HepG2 (cell line): Measurements from ENCODE around the gene S100A6. TPM values are rescaled to one million over a fixed set of nuclear protein-coding genes. Genes with fewer than 3 reads are reported as not detected.

Source experiments
- ATAC-seq: fragments of 200-7000 bp; cut with Tn5 transposase; 3 replicates; pipeline ENCODE4 v1.9.1; 2020; ENCODE audit warnings: mild to moderate bottlenecking, moderate library complexity
- BruUV-seq: library from RNA; stranded (reverse); fragments of 400-500 nt; replicated peaks from 2 replicates; lab custom pipeline; 2021; lab: Mats Ljungman, UMichigan
- CTCF ChIA-PET: fragments of 300-600 bp; formaldehyde crosslinking; extraction: SDS; loops from one replicate; lab custom pipeline; 2021; ENCODE audit warnings: low total read pairs, inconsistent platforms, low intra/inter-chr PET ratio; lab: Yijun Ruan, JAX
- POLR2A ChIA-PET: fragments of 350-600 bp; sonication (Branson Sonifier 250); formaldehyde crosslinking; loops from one replicate; lab custom pipeline; 2020; ENCODE audit warnings: antibody characterized with exemption, inconsistent platforms; lab: Yijun Ruan, JAX
- DNase-seq: peaks from one replicate; pipeline ENCODE4 v3.0.0-alpha.2; 2015; ENCODE audit warnings: low spot score
- FAIRE-seq: peaks from 3 replicates; lab custom pipeline; 2011; peaks lifted over from hg19 to GRCh38; lab: Jason Lieb, UNC
- H2AFZ ChIP-seq: one replicate; pipeline ENCODE4 v1.6.1; 2011; ENCODE audit warnings: low read length, inconsistent platforms
- H3K27ac ChIP-seq: fragments of 300-600 bp; 3 replicates; pipeline ENCODE4 v1.8.0; 2011; ENCODE audit warnings: mixed run types, mild to moderate bottlenecking, mixed read lengths, low read length, inconsistent platforms; ENCODE audit not compliant: insufficient read depth; ENCODE audit errors: extremely low read length
- H3K27me3 ChIP-seq, 2 experiments: fragments of 200-600 bp in 1 of 2; 2 replicates in 1 of 2; 3 replicates in 1 of 2; pipeline versions ENCODE4 v1.6.0 to v1.8.0; 2011; ENCODE audit warnings: low read length in 2 of 2, mild to moderate bottlenecking in 2 of 2, moderate library complexity in 2 of 2, inconsistent platforms in 1 of 2; ENCODE audit not compliant: insufficient read depth in 2 of 2, control insufficient read depth in 1 of 2
- H3K36me3 ChIP-seq, 2 experiments: fragments of 200-600 bp in 1 of 2; replicated peaks in 1 of 2; 2 replicates in 1 of 2; 3 replicates in 1 of 2; pipeline versions ENCODE4 v1.5.1 to v1.8.0; 2011; ENCODE audit warnings: low read length in 2 of 2, inconsistent platforms in 1 of 2; ENCODE audit not compliant: insufficient read depth in 2 of 2, control insufficient read depth in 1 of 2
- H3K4me1 ChIP-seq: 2 replicates; pipeline ENCODE4 v1.5.1; 2012; ENCODE audit warnings: low read length, inconsistent platforms; ENCODE audit not compliant: insufficient read depth
- H3K4me2 ChIP-seq: 2 replicates; pipeline ENCODE4 v1.6.0; 2011; ENCODE audit warnings: low read depth, low read length, inconsistent platforms
- H3K4me3 ChIP-seq, 3 experiments: fragments of 200-600 bp in 1 of 3; sonication (generic), shearing (Covaris generic) in 1 of 3; replicated peaks in 1 of 3; 2 replicates each; pipeline ENCODE4 v1.5.1; 2011 to 2016; ENCODE audit warnings: low read length in 3 of 3, inconsistent platforms in 2 of 3, low read depth in 2 of 3, mild to moderate bottlenecking in 2 of 3, control low read depth in 1 of 3, mixed read lengths in 1 of 3; ENCODE audit not compliant: insufficient read depth in 1 of 3
- H3K79me2 ChIP-seq: one replicate; pipeline ENCODE4 v1.6.1; 2011; ENCODE audit warnings: low read length, inconsistent platforms; ENCODE audit not compliant: insufficient read depth
- H3K9ac ChIP-seq: 2 replicates; pipeline ENCODE4 v1.6.0; 2011; ENCODE audit warnings: mild to moderate bottlenecking, low read depth, low read length, inconsistent platforms; ENCODE audit not compliant: insufficient read depth
- H3K9me3 ChIP-seq: 2 replicates; pipeline ENCODE4 v1.5.1; 2012; ENCODE audit warnings: mild to moderate bottlenecking, low read length
- H4K20me1 ChIP-seq: 2 replicates; pipeline ENCODE4 v1.6.0; 2011; ENCODE audit warnings: inconsistent platforms, mild to moderate bottlenecking, low read length, moderate library complexity; ENCODE audit not compliant: insufficient read depth
- EEA1 ChIP-seq: sonication (generic); formaldehyde crosslinking; IDR thresholded peaks from 2 replicates; pipeline ENCODE4 v1.5.1; 2020; ENCODE audit warnings: mild to moderate bottlenecking, missing genetic modification reagents, borderline replicate concordance
- ELF4 ChIP-seq: sonication (generic); formaldehyde crosslinking; IDR thresholded peaks from 2 replicates; pipeline ENCODE4 v1.5.0; 2020; ENCODE audit warnings: missing genetic modification reagents, mild to moderate bottlenecking, moderate library complexity, borderline replicate concordance
- HOXA7 ChIP-seq: sonication (generic); formaldehyde crosslinking; IDR thresholded peaks from 2 replicates; pipeline ENCODE4 v1.8.1; 2022; ENCODE audit warnings: mild to moderate bottlenecking, missing genetic modification reagents, moderate library complexity
- PHB2 ChIP-seq: fragments of 450-650 bp; IDR thresholded peaks from 2 replicates; pipeline ENCODE4 v1.6.1; 2018; ENCODE audit not compliant: partially characterized antibody
- RBFOX2 ChIP-seq: fragments of 200-400 bp; formaldehyde crosslinking; IDR thresholded peaks from 2 replicates; pipeline ENCODE4 v1.6.1; 2017; ENCODE audit warnings: low read depth, mild to moderate bottlenecking, low read length
- SALL2 ChIP-seq: sonication (generic); formaldehyde crosslinking; IDR thresholded peaks from 2 replicates; pipeline ENCODE4 v1.8.1; 2023; ENCODE audit warnings: mild to moderate bottlenecking, missing genetic modification reagents, inconsistent platforms
- SIX4 ChIP-seq: sonication (generic); formaldehyde crosslinking; IDR thresholded peaks from 2 replicates; pipeline ENCODE4 v1.4.0; 2020; ENCODE audit warnings: missing genetic modification reagents
- TP53 ChIP-seq: sonication (generic); formaldehyde crosslinking; conservative IDR thresholded peaks from 2 replicates; pipeline ENCODE4 v1.4.0; 2020; ENCODE audit warnings: missing genetic modification reagents
- ZNF160 ChIP-seq: sonication (generic); formaldehyde crosslinking; IDR thresholded peaks from 2 replicates; pipeline ENCODE4 v1.8.0; 2022; ENCODE audit warnings: mild to moderate bottlenecking, inconsistent platforms, missing genetic modification reagents
- ZNF317 ChIP-seq: sonication (generic); formaldehyde crosslinking; IDR thresholded peaks from 2 replicates; pipeline ENCODE4 v1.5.0; 2020; ENCODE audit warnings: mild to moderate bottlenecking, missing genetic modification reagents
- ZNF354B ChIP-seq: sonication (generic); formaldehyde crosslinking; IDR thresholded peaks from 2 replicates; pipeline ENCODE4 v1.8.0; 2022; ENCODE audit warnings: mild to moderate bottlenecking, missing genetic modification reagents
- whole genome bisulfite sequencing: methylation state at CpG from one replicate; pipeline ENCODE4 v1.1.6; 2017; ENCODE audit warnings: low lambda C conversion rate; 5-methylcytosine and 5-hydroxymethylcytosine counted together
- in situ Hi-C: cut with HindIII; loops from 2 replicates; pipeline ENCODE4 v1.10.0; 2017; ENCODE audit warnings: low pct_unique_long_range_greater_than_20kb; ENCODE audit not compliant: extremely low pct_ligation_motif_present
- intact Hi-C: fragments of 100-400 bp; cut with micrococcal nuclease; formaldehyde crosslinking; loops from one replicate; pipeline ENCODE4 v1.10.0; 2022; ENCODE audit not compliant: unreplicated experiment
- polyA plus RNA-seq, 8 experiments: library from polyadenylated mRNA; depleted of rRNA in 3 of 8; stranded (reverse) in 7 of 8; unstranded in 1 of 8; fragments of >200 nt; fragmentation: Illumina TruSeq in 4 of 8; extraction: Trizol in 4 of 8; gene quantifications; 2 replicates each; pipeline versions ENCODE4 v1.2.1 to v1.2.3, GENCODE V29; 2011 to 2016; ENCODE audit warnings: low read depth in 4 of 8, missing spikeins in 1 of 8, mixed read lengths in 1 of 8; ENCODE audit not compliant: insufficient read depth in 1 of 8
- total RNA-seq, 5 experiments: library from RNA; depleted of rRNA; stranded (reverse); fragments of >200 nt; fragmentation: Illumina TruSeq; extraction: Trizol; gene quantifications; 2 replicates each; pipeline ENCODE4 v1.2.3, GENCODE V29; 2016; ENCODE audit warnings: low read depth in 1 of 5
- TF ChIP-seq, protein P1 (sequence below): sonication (generic); formaldehyde crosslinking; IDR thresholded peaks from 2 replicates; pipeline ENCODE4 v1.8.1; 2023; ENCODE audit warnings: mild to moderate bottlenecking, inconsistent platforms, moderate library complexity, missing genetic modification reagents, borderline replicate concordance
- TF ChIP-seq, protein P2 (sequence below): sonication (generic); formaldehyde crosslinking; IDR thresholded peaks from 2 replicates; pipeline ENCODE4 v1.4.0; 2020; ENCODE audit warnings: missing genetic modification reagents
- TF ChIP-seq, protein P3 (sequence below): sonication (generic); formaldehyde crosslinking; IDR thresholded peaks from 2 replicates; pipeline ENCODE4 v1.9.0; 2022; ENCODE audit warnings: missing genetic modification reagents, mild to moderate bottlenecking, borderline replicate concordance
- TF ChIP-seq, protein P4 (sequence below): sonication (generic); formaldehyde crosslinking; IDR thresholded peaks from 2 replicates; pipeline ENCODE4 v1.9.0; 2022; ENCODE audit warnings: low read depth, missing genetic modification reagents

The S100A6 gene
- total and polyA plus RNA-seq, 2 of the 13 experiments (the other 11 are each of a cell fraction or from before 2014, with no cell fraction given): 72.9 to 85.0 TPM

DNA sequence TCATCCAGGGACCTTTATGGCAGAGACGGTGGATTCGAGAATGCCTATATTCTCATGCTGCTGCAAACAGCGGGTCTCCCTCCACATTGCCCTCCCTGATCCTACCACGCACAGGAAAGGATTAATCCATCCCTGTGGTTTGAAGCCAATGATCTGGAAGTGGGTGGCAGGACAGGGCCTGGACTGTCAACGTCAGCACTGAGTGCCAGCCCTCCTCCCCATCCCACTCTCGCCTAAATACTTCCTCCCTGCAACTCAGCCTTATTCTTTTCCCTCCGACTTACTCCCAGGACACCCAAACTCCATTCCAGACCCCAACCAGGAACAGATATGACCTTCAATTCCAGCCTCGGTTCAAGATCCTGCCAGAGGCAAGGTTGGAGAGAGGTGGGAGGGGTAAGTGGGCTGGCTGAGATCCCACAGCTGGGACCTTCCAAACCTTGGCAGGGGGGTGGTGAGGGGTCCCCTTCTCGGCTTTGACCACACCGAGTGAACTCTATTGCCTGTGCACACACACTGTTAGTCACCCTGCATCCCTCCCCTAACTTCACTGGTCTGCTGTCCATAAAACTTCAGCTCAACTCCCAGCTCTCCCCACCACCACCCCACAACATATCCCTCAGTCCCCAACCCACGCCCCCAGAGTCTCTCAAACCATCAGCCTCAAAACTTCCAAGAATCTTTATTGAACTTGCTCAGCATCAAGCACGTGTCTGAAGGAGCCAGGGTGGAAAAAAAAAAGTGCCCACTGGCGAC, 7.3 kb upstream of the S100A6 start (continued):
- TF ChIP-seq RBFOX2: no peak
- no peak for TF ChIP-seq HOXA7 (CRISPR knock-in tag)
- no peak for TF ChIP-seq ZNF160
- TF ChIP-seq, protein P1, sequence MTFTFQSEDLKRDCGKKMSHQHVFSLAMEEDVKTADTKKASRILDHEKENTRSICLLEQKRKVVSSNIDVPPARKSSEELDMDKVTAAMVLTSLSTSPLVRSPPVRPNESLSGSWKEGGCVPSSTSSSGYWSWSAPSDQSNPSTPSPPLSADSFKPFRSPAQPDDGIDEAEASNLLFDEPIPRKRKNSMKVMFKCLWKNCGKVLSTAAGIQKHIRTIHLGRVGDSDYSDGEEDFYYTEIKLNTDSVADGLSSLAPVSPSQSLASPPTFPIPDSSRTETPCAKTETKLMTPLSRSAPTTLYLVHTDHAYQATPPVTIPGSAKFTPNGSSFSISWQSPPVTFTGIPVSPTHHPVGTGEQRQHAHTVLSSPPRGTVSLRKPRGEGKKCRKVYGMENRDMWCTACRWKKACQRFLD: no peak
- TF ChIP-seq TP53 (CRISPR knock-in tag): no peak
- no peak for TF ChIP-seq ZNF317 (CRISPR knock-in tag)

DNA sequence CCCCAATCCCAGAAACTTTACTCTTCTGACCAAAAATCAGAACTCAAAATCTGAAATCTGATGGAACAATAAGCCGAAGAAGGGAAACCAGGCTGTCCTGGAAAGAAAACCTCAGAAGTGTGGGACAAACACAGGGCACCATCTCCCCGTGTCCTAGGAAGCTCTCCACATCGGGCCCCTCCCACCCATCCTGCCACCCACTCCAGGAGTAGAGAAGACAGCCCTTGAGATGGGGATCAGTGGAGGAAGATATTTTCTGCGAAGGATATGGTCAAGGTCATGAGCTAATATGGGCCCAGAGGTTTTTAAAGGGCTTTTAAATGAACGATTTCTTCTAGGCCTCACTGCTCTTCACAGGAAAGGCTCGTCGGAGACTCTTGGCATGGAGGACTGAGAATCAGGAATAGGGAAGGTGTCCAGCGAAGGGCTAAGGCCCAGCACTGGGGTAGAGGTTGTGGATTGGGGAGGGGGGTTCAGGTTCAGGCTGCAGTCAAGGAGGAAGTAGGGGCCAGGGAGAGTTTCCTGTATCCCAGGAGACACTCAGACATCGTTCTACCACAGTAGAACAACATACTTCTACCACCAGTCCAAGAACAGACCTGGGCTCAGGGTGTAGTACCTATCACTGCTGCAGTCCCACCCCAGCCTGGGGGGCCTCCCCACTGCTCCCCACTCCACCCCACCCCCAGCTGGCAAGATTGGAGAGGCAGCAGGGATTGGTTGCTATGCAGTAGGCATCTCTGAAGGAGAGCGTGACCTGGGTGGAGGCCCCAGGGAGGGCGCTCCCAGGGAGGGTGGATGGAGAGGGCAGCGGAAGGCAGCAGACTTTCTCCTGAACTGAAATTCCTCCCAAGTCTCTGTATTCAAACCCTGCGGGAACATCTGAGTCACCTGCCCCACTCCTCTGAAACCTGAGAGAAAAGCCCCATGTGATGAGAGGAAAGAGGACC, 6.1 kb upstream of the S100A6 start:
- in situ Hi-C loops: no loop called here
- BruUV-seq: no TSS peak
- ChIA-PET POLR2A (no interaction called here), CTCF (no interaction called here)
- intact Hi-C loops: no loop called here
- H3K4me3 ChIP-seq: no peak overlapping the region
- H3K79me2 ChIP-seq: no peaks in the 10 kb centered on the region
- H3K4me1 ChIP-seq: peaks cover 92% of the 10 kb centered on the region
- no peaks in the 10 kb centered on the region for H3K9me3 ChIP-seq
- DNase-seq (no peak), FAIRE-seq (no peak), ATAC-seq (no peak)
- no peaks in the 10 kb centered on the region for H3K36me3 ChIP-seq
- WGBS: 45% methylated on average over 13 of the region's 13 CpGs
- no peak overlapping the region for H3K4me2 ChIP-seq
- H2AFZ ChIP-seq: no peak overlapping the region
- H3K27ac ChIP-seq: no peak overlapping the region
- H4K20me1 ChIP-seq: no peaks in the 10 kb centered on the region
- peaks cover 0 to 10% of the 10 kb centered on the region in 2 experiments; a peak in 2 of 5 replicates for H3K27me3 ChIP-seq
- H3K9ac ChIP-seq: no peak overlapping the region
- TF ChIP-seq EEA1 (CRISPR knock-in tag): no peak
- no peak for TF ChIP-seq PHB2
- TF ChIP-seq SALL2 (CRISPR knock-in tag): no peak
- no peak for TF ChIP-seq ZNF354B (CRISPR knock-in tag)
- TF ChIP-seq ELF4 (CRISPR knock-in tag): no peak
- TF ChIP-seq SIX4 (CRISPR knock-in tag): no peak
- TF ChIP-seq, protein P2, sequence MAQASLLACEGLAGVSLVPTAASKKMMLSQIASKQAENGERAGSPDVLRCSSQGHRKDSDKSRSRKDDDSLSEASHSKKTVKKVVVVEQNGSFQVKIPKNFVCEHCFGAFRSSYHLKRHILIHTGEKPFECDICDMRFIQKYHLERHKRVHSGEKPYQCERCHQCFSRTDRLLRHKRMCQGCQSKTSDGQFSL: no peak
- TF ChIP-seq, protein P3, sequence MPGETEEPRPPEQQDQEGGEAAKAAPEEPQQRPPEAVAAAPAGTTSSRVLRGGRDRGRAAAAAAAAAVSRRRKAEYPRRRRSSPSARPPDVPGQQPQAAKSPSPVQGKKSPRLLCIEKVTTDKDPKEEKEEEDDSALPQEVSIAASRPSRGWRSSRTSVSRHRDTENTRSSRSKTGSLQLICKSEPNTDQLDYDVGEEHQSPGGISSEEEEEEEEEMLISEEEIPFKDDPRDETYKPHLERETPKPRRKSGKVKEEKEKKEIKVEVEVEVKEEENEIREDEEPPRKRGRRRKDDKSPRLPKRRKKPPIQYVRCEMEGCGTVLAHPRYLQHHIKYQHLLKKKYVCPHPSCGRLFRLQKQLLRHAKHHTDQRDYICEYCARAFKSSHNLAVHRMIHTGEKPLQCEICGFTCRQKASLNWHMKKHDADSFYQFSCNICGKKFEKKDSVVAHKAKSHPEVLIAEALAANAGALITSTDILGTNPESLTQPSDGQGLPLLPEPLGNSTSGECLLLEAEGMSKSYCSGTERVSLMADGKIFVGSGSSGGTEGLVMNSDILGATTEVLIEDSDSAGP: no peak
- TF ChIP-seq, protein P4, sequence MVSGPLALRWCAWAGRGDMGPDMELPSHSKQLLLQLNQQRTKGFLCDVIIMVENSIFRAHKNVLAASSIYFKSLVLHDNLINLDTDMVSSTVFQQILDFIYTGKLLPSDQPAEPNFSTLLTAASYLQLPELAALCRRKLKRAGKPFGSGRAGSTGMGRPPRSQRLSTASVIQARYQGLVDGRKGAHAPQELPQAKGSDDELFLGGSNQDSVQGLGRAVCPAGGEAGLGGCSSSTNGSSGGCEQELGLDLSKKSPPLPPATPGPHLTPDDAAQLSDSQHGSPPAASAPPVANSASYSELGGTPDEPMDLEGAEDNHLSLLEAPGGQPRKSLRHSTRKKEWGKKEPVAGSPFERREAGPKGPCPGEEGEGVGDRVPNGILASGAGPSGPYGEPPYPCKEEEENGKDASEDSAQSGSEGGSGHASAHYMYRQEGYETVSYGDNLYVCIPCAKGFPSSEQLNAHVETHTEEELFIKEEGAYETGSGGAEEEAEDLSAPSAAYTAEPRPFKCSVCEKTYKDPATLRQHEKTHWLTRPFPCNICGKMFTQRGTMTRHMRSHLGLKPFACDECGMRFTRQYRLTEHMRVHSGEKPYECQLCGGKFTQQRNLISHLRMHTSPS (CRISPR knock-in tag): no peak
